ENCODE measurements around the gene FBXL7.

FBXL7 gene

DNA sequence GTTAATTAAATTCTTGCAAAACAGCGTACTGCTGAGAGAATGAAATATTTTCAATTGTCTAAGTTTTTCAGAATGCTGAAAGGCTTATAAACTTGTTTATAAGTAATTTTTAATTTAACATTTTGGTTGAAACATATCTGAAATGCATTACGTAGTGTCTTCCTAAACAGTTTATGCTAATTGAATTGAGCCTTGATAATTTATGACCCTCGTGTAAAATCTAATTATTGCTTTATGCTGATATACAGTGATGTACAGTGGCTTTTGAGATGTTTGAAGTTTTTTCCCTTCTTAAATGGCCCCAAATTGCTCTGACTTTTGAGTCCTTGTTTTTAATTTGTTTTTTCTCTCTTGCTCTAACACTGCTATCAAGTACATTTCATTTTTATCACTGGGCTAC, 262.7 kb downstream of the FBXL7 start:
- no peak for ATAC-seq
- TF ChIP-seq ZNF8 (CRISPR knock-in tag; IDR thresholded peaks at IDR 0.05) (no peak), CREB5 (CRISPR knock-in tag; IDR thresholded peaks at IDR 0.05; ENCODE audit: low read depth) (peak; percentile 80; the same call in 1 of the 2 replicates), TOX (CRISPR knock-in tag; IDR thresholded peaks at IDR 0.05; ENCODE audit: borderline replicate concordance) (no peak), TCF4 (CRISPR knock-in tag; IDR thresholded peaks at IDR 0.05; ENCODE audit: borderline replicate concordance) (peak; percentile 69; the same call in 1 of the 2 replicates), ISL1 (CRISPR knock-in tag; IDR thresholded peaks at IDR 0.05) (peak; percentile 90), ZC3H10 (CRISPR knock-in tag; IDR thresholded peaks at IDR 0.05) (no peak), GLIS3 (CRISPR knock-in tag; IDR thresholded peaks at IDR 0.05) (no peak)

DNA sequence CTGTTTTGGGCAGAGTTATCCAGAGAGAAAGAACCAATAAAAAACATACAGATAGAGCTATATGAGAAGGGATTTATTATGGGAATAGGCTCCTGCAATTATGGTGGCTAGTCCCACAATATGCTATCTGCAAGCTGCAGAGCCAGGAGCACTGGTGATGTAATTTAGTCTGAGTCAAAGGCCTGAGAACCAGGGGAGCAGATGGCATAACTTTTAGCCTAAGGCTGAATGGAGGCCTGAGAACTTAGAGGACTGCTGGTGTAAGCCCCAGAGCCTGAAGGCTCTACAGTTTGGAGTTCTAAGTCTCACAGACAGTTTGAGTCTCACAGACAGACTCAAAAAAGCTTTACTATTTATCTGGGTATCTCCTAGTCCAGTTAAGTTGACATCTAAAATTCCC, 263.8 kb downstream of the FBXL7 start:
- peak; percentile 34; the same call in 1 of the 3 replicates for ATAC-seq
- no peak for TF ChIP-seq ZNF8 (CRISPR knock-in tag; IDR thresholded peaks at IDR 0.05)
- TF ChIP-seq SNAI2 (CRISPR knock-in tag; IDR thresholded peaks at IDR 0.05), result no peak
- peak; percentile 21; the same call in 1 of the 2 replicates for TF ChIP-seq TCF4 (CRISPR knock-in tag; IDR thresholded peaks at IDR 0.05; ENCODE audit: borderline replicate concordance)
- no peak for TF ChIP-seq GLIS3 (CRISPR knock-in tag; IDR thresholded peaks at IDR 0.05)
- no peak for TF ChIP-seq CREB5 (CRISPR knock-in tag; IDR thresholded peaks at IDR 0.05; ENCODE audit: low read depth)

DNA sequence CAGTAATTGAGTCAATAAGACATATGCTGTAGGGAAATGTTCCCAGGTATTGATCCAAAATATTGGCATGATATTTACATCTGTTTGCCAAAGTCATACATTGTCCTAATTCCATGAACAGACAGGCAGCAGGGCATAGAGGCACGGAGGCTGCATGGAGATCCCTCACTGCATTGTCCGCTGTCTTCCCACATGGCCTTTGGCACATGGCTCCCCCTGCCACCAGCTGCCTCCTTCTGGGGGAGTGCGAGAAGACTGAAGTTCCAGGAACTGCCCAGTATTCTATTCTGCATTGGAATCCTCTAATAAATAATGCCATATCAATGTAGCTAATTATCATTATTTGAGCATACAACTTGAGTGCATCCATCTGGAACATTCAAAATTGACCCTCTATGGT, 269.0 kb downstream of the FBXL7 start:
- ATAC-seq, result no peak
- no peak for TF ChIP-seq TOX (CRISPR knock-in tag; IDR thresholded peaks at IDR 0.05; ENCODE audit: borderline replicate concordance)
- TF ChIP-seq SNAI2 (CRISPR knock-in tag; IDR thresholded peaks at IDR 0.05), result no peak
- no peak for TF ChIP-seq CREB5 (CRISPR knock-in tag; IDR thresholded peaks at IDR 0.05; ENCODE audit: low read depth)
- TF ChIP-seq TCF4 (CRISPR knock-in tag; IDR thresholded peaks at IDR 0.05; ENCODE audit: borderline replicate concordance), result no peak
- TF ChIP-seq, protein P1, sequence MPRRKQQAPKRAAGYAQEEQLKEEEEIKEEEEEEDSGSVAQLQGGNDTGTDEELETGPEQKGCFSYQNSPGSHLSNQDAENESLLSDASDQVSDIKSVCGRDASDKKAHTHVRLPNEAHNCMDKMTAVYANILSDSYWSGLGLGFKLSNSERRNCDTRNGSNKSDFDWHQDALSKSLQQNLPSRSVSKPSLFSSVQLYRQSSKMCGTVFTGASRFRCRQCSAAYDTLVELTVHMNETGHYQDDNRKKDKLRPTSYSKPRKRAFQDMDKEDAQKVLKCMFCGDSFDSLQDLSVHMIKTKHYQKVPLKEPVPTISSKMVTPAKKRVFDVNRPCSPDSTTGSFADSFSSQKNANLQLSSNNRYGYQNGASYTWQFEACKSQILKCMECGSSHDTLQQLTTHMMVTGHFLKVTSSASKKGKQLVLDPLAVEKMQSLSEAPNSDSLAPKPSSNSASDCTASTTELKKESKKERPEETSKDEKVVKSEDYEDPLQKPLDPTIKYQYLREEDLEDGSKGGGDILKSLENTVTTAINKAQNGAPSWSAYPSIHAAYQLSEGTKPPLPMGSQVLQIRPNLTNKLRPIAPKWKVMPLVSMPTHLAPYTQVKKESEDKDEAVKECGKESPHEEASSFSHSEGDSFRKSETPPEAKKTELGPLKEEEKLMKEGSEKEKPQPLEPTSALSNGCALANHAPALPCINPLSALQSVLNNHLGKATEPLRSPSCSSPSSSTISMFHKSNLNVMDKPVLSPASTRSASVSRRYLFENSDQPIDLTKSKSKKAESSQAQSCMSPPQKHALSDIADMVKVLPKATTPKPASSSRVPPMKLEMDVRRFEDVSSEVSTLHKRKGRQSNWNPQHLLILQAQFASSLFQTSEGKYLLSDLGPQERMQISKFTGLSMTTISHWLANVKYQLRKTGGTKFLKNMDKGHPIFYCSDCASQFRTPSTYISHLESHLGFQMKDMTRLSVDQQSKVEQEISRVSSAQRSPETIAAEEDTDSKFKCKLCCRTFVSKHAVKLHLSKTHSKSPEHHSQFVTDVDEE (CRISPR knock-in tag; IDR thresholded peaks at IDR 0.05), result no peak
- TF ChIP-seq BACH2 (CRISPR knock-in tag; IDR thresholded peaks at IDR 0.05; ENCODE audit: borderline replicate concordance), result no peak
- TF ChIP-seq RARB (CRISPR knock-in tag; IDR thresholded peaks at IDR 0.05), result no peak
- TF ChIP-seq GLIS3 (CRISPR knock-in tag; IDR thresholded peaks at IDR 0.05), result no peak
- TF ChIP-seq ZFP30 (CRISPR knock-in tag; IDR thresholded peaks at IDR 0.05), result no peak
- no peak for TF ChIP-seq ESRRG (CRISPR knock-in tag; IDR thresholded peaks at IDR 0.05)

- ATAC-seq, result no peak
- TF ChIP-seq, protein P2, sequence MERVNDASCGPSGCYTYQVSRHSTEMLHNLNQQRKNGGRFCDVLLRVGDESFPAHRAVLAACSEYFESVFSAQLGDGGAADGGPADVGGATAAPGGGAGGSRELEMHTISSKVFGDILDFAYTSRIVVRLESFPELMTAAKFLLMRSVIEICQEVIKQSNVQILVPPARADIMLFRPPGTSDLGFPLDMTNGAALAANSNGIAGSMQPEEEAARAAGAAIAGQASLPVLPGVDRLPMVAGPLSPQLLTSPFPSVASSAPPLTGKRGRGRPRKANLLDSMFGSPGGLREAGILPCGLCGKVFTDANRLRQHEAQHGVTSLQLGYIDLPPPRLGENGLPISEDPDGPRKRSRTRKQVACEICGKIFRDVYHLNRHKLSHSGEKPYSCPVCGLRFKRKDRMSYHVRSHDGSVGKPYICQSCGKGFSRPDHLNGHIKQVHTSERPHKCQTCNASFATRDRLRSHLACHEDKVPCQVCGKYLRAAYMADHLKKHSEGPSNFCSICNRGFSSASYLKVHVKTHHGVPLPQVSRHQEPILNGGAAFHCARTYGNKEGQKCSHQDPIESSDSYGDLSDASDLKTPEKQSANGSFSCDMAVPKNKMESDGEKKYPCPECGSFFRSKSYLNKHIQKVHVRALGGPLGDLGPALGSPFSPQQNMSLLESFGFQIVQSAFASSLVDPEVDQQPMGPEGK (CRISPR knock-in tag; IDR thresholded peaks at IDR 0.05; ENCODE audit: borderline replicate concordance), result no peak
Measured at GRCh38 chr5:15772131-15772530, 272.2 kb downstream of the FBXL7 start.

- no peak for ATAC-seq
- no peak for TF ChIP-seq CSDC2 (CRISPR knock-in tag; IDR thresholded peaks at IDR 0.05)
- TF ChIP-seq CSRNP3 (CRISPR knock-in tag; IDR thresholded peaks at IDR 0.05), result no peak
- no peak for TF ChIP-seq RARB (CRISPR knock-in tag; IDR thresholded peaks at IDR 0.05)
- TF ChIP-seq OSR1 (CRISPR knock-in tag; IDR thresholded peaks at IDR 0.05), result no peak
- no peak for TF ChIP-seq ZNF565 (CRISPR knock-in tag; conservative IDR thresholded peaks at IDR 0.05; ENCODE audit: low read depth)
- no peak for TF ChIP-seq ARNTL (CRISPR knock-in tag; IDR thresholded peaks at IDR 0.05; ENCODE audit: borderline replicate concordance, low read depth)
- no peak for TF ChIP-seq ZNF70 (CRISPR knock-in tag; IDR thresholded peaks at IDR 0.05)
- TF ChIP-seq GLIS3 (CRISPR knock-in tag; IDR thresholded peaks at IDR 0.05), result no peak
- TF ChIP-seq ZFP3 (CRISPR knock-in tag; IDR thresholded peaks at IDR 0.05), result no peak
- no peak for TF ChIP-seq ZNF8 (CRISPR knock-in tag; IDR thresholded peaks at IDR 0.05)
- no peak for TF ChIP-seq SNAI2 (CRISPR knock-in tag; IDR thresholded peaks at IDR 0.05)
- no peak for TF ChIP-seq TOX (CRISPR knock-in tag; IDR thresholded peaks at IDR 0.05; ENCODE audit: borderline replicate concordance)
- TF ChIP-seq TCF4 (CRISPR knock-in tag; IDR thresholded peaks at IDR 0.05; ENCODE audit: borderline replicate concordance), result no peak
- no peak for TF ChIP-seq POU6F1 (CRISPR knock-in tag; IDR thresholded peaks at IDR 0.05; ENCODE audit: borderline replicate concordance, low read depth)
- TF ChIP-seq ESRRG (CRISPR knock-in tag; IDR thresholded peaks at IDR 0.05), result no peak
- no peak for TF ChIP-seq BACH2 (CRISPR knock-in tag; IDR thresholded peaks at IDR 0.05; ENCODE audit: borderline replicate concordance)
Measured at GRCh38 chr5:15774632-15775031, 274.7 kb downstream of the FBXL7 start.
